Left cardiac atrium (tissue), 4 donors: ENCODE data around the gene PDE6A. TPM values are rescaled to one million over a fixed set of nuclear protein-coding genes. Genes with fewer than 3 reads are reported as not detected.
"Not testable (repeated sequence)": the region's sequence is repeated elsewhere in the genome, so short reads cannot be mapped to it uniquely, and the experiment has no call there.

Source experiments
- ATAC-seq, 2 donors: fragments of 200-7000 bp; cut with Tn5 transposase; one replicate each; pipeline ENCODE4 v1.9.1; 2020; ENCODE audit warnings: mild to moderate bottlenecking in 2 of 2, moderate library complexity in 2 of 2
- DNase-seq: peaks from one replicate; pipeline ENCODE4 v3.0.0-alpha.2; 2020
- intact Hi-C, 2 donors: fragments of 100-400 bp; cut with DNase I; formaldehyde crosslinking; loops; one replicate each; pipeline versions ENCODE4 v1.14.1 to v1.15.1; 2022 to 2023
- total RNA-seq, 2 donors: library from RNA; stranded (reverse); fragmentation: NEBNext Ultra II Directional; extraction: Animal tissue kit (Norgen Biotek cat#: 25700); gene quantifications; one replicate each; pipeline ENCODE4 v1.2.1, GENCODE V29; 2021
- donor health status: DM: no; HTN: yes; CAD: no.
- donor health status: DM: no; HTN: yes; CAD: no; lungs with severe emphysema.
- donor health status: DM: yes; HTN: yes; CAD: no.
- donor health status: Dilated cardiomyopathy.

PDE6A gene
- total RNA-seq, 2 donors from 2014 or later: 0.16 TPM; not detected in 1

- ATAC-seq: no peak
- intact Hi-C loops: no loop called here
- DNase-seq: no peak
Observed at GRCh38 chr5:149907828-149908227, 36.8 kb downstream of the PDE6A start.

DNA sequence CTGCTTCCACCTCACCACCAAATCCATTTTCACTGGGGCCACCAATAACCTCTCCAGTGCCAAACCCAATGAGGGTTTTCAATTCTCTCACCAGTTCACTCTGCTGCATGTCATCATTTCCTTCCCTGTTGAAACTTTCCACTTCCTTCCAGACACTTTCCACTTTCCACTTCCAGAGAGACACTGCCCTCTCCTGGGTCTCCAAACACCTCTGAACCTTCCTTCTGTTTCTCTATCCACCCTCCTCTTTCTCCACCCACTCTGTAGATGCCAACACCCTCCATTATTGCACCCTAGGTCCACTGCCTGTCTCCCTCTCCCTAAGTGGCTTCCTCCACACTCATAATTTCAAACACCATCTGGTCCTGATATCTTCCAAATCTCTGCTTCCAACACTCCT, 39.6 kb downstream of the PDE6A start:
- no peak for ATAC-seq
- DNase-seq: no peak
- intact Hi-C loops: no loop called here

DNA sequence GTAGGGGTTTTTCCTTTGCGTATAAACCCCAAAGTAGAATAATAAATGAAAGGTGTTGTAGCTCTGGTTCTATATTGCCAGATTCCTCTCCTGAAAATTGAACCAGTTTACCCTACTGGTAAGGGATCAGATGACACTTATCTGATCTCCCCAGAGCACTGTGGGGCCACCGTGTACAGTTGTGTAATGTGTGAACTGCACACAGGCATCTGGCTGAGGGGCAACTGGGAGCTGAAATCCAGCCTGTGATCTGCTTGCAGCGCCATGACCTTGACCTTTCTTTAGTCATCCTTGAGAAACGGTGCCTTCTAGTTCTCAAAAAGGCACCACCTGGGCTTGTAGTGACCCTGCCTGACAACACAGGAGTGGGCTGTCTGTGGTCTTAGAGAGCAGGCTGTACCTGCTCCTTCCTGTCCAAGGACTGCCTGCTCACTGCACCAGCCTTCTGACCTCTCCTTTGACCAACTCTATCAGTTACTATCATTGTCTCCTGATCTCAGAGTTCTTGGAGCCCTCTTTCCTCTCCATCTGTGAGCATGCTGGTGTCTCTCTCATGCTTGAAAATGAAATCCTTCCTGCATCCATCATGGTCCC, 40.2 kb downstream of the PDE6A start:
- intact Hi-C loops: no loop called here
- ATAC-seq (no peak), DNase-seq (no peak)

GRCh38 chr5:149903404-149903803, 41.2 kb downstream of the PDE6A start:
- no peak for ATAC-seq
- no peak for DNase-seq
- intact Hi-C loops: no loop called here

- no peak for ATAC-seq
- no peak for DNase-seq
- intact Hi-C loops: no loop called here
Observed at GRCh38 chr5:149902177-149902576, 42.4 kb downstream of the PDE6A start.

DNA sequence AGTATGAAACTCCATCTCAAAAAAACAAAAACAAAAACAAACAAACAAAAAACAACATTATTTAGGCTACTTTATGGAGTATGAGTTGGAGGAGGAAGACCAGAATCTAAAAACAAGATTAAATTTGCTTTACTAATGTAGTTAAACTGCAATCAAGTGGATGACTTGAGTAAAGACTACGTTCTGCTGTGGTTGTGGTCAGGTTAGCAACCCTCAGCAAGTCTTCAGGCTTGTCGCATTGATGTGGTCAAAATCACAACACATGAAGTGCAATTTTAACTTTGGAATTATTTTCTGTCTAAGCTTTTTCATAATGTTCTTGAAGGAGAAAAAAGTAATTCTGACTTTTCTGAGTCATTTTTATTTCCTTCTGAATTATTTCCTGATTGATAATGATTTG, 43.1 kb downstream of the PDE6A start:
- intact Hi-C loops: no loop called here
- DNase-seq: no peak
- no peak for ATAC-seq

GRCh38 chr5:149900390-149900789, 44.2 kb downstream of the PDE6A start:
- intact Hi-C loops: no loop called here
- no peak for ATAC-seq
- DNase-seq: no peak

DNA sequence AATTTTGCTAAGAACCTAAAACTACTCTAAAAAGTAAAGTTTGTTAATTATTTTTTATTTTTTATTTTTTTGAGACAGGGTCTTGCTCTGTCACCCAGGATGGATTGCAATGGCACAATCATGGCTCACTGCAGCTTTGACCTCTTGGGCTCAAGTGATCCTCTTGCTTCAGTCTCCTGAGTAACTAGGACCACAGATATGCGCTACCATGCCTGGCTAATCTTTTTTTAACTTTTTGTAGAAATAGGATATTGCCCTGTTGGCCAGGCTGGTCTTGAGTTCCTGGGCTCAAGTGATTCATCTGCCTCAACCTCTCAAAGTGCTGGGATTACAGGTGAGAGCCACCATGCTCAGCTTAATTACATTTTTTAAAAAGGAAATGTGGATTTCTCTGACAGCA, 45.8 kb downstream of the PDE6A start:
- ATAC-seq (no peak), DNase-seq (no peak)
- intact Hi-C loops: no loop called here

- ATAC-seq (peak in 1 of 2 donors; percentile 70), DNase-seq (no peak)
- intact Hi-C loops: no loop called here
Observed at GRCh38 chr5:149895416-149896345, 48.9 kb downstream of the PDE6A start.

DNA sequence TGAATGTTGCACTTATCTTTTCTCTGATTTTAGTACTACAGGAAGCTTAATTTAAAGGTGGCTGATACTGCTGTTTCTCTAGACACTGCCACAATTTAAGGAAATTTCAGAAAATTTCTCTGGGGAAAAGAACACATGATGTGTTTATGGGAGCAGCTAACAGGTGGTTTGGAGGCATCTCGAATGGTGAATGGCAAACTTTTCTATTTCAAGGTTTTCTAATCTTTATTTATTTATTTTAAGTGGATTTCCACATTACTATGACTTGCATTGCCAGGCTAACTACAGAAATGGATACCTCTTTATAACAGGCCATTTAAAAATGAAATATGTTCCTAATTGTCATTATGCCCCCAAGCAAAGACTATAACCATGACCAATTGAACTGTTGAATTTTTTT, 50.4 kb downstream of the PDE6A start:
- intact Hi-C loops: no loop called here
- no peak for DNase-seq
- ATAC-seq: no peak

DNA sequence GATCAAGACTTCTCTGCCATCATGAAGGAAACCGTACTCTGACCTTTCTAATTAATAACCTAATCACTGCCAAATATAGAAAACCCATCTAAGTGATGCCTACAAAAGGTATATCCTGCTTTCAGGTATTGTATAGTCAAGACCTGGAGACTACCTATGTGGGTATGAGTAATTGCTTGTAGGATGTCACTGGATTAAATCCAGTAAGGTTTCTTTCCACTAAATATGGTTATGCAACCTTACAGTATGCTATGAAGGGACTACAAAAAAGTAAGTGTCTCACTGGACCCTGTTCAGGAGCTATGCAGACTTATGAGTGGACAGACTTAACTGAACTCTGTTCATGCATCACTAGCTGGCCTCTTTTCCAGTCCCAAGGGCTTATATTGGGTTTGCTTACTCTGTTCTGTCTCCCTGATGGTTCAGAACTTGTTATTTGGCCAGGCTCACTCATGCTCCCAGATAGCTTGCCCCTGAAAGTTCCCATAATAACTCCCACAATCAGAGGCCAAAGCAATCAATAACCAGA, 51.1 kb downstream of the PDE6A start:
- ATAC-seq (no peak), DNase-seq (no peak)
- intact Hi-C loops: no loop called here

DNA sequence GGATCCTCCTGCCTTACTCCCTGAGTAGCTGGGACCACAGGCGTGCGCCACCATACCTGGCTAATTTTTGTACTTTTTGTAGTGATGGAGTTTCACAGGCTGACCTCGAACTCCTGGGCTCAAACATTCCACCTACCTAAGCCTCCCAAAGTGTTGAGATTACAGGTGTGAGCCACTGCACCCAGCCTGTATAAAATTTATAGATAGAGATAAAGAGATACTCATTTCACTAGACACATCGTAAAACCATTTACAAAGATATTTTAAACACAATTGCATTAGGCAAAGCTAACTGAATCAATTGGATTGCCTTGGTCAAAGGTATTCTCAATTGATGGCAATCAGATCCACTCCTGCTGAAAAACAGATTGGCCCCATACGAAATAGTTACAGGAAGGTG, 52.0 kb downstream of the PDE6A start:
- intact Hi-C loops: no loop called here
- no peak for ATAC-seq
- no peak for DNase-seq

GRCh38 chr5:149888280-149888679, 56.3 kb downstream of the PDE6A start:
- ATAC-seq: no peak

GRCh38 chr5:149887622-149888183, 56.9 kb downstream of the PDE6A start:
- intact Hi-C loops: no loop called here
- DNase-seq: no peak
- ATAC-seq: peak in 1 of 2 donors; percentile 29

More at GRCh38 chr5:149888280-149888679, 56.3 kb downstream of the PDE6A start:
- DNase-seq: no peak
- intact Hi-C loops: no loop called here

DNA sequence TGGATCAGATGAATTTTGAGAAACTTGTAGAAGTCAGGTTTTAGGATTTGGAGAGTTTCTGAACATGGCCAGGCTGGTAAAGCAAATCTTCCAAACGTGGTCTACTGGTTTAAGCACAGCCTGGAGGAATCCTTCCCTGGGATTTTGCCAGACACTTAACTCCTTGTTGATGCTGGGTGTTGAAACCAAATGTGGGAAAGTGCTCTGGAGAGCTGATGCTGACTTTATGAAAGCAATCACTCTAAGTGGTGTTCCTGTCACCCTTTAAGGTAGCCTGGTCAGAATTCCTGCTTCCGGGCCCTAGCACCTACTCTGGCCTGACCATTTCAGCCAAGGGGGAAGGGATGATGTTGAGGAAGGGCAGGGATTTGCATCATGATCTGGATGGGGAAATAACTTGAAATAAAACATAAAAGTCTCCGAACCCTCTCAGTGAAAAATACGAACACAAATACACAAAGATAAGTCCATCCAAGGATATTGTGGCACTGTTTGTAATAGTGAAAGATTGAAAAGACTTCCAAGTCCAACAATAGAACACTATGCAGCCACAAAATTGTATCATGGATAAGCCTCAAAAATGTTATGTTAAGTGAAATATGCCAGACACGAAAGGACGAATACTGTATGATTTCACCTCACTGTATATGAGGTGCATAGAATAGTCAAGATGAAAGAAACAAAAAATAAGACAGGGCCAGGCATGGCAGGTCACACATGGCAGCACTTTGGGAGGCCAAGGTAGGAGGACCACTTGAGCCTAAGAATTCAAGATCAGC, 57.7 kb downstream of the PDE6A start:
- DNase-seq (no peak), ATAC-seq (no peak)
- intact Hi-C loops: no loop called here

DNA sequence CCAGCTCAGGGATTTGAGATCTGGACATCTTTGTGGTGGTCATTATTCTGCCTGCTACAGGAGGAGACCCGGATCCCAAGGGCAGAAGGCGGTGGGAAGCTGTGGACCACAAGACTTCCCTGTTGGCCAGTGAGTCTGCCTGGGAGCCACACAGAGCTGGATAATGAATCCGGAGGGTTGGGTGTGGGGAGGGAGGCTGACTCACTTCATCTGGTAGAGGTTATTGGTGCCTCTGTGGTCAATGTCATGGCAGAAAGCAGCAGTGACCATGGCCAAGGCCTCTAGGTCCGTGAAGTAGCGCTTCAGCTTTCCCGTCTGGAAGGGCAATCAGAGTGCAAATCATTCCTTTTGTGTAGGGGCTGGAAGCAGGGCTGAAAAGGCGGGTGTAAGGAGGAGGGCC, 58.5 kb downstream of the PDE6A start:
- no peak for DNase-seq
- ATAC-seq: no peak
- intact Hi-C loops: no loop called here

DNA sequence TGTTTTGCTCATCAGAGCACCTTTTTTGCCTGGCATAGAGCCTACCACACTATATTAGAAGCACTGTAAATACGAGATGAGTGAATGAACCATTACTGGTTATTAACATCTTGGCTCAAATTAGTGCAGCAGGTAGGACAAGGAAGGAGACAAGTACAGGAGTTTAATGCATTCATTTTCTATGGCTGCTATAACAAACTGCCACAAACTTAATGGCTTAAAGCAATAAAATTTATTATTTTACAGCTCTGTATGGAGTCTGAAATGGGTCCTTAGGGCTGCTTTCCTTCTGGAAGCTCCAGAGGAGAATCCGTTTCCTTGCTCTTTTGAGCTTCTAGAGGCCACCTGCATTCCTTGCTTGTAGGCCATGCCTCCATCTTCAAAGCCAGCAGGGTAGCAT, 59.1 kb downstream of the PDE6A start:
- DNase-seq (no peak), ATAC-seq (no peak)
- intact Hi-C loops: no loop called here

- no peak for DNase-seq
- intact Hi-C loops: no loop called here
- no peak for ATAC-seq
Observed at GRCh38 chr5:149883550-149883949, 61.0 kb downstream of the PDE6A start.

DNA sequence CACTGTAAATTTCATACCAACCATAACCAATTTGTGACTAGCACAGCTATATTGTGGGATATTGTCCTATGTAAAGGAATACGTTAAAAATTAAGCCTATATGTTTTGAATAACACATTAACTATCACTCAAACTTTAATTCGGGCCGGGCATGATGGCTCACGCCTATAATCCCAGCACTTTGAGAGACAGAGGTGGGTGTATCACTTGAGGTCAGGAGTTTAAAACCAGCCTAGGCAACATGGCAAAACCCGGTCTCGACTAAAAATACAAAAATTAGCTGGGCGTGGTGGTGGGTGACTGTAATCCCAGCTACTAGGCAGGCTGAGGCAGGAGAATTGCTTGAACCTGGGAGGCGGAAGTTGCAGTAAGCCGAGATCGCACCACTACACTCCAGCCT, 62.0 kb downstream of the PDE6A start:
- intact Hi-C loops, ATAC-seq, DNase-seq: not testable (repeated sequence)
